SIG-M5 treated with dmso at 0.1 percent for 504 hours (cell line): ENCODE measurements around the gene TTC23.
A peak's percentile ranks its signal among the peaks of the same experiment; 100 is the strongest.

Experiments
- DNase-seq: peaks from one replicate; lab custom pipeline; 2025; ENCODE audit not compliant: unreplicated experiment; lab: John Stamatoyannopoulos, UW

Gene TTC23

GRCh38 chr15:99090011-99090699 lies 159.2 kb downstream of the TTC23 start:
- peak; percentile 30 for DNase-seq

GRCh38 chr15:99087405-99087943 lies 161.9 kb downstream of the TTC23 start:
- DNase-seq = no peak

- no peak for DNase-seq
Observed at GRCh38 chr15:99086327-99086667, 163.1 kb downstream of the TTC23 start.
